Stimulated activated CD8-positive, alpha-beta memory T cell treated with anti-CD3 and anti-CD28 coated beads, Interleukin-15, amount 100 ng/mL, for 48 hours (primary cell): ENCODE results near the gene SLC12A7.
"Not testable (repeated sequence)": the region's sequence is repeated elsewhere in the genome, so short reads cannot be mapped to it uniquely, and the experiment has no call there.

Experiments
- DNase-seq, 2 donors: peaks; one replicate each; pipeline ENCODE4 v3.0.0-alpha.2; 2020; ENCODE audit warnings: low read depth in 2 of 2

Gene SLC12A7

DNA sequence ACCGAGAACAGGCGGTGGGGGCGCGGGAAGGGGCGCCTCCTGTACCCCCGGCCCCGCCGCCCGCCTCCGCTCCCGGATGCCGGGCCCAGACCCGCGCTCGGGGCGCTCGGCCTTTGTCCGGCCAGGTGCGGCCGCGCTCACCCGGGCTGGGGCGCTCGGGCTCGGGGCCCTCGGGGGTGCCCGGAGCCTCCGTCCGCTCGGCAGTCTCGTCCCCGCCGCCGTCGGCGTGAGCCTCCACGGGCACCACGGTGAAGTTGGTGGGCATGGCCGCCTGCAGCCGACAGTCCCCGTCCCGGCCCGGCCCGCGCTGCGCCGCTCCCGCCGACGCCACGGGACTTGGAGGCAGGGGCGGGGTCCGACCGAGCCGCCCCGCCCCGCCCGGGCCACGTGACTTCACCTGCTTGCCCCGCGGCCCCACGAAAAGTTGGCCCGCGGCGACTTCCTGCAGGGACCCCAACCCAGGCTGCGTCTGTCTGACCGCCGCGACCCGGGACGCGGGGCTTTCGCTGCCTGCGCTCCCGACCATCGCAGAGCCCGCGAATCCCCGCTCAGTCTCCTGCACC, at the start of gene SLC12A7:
TSS of gene SLC12A7 (minus strand) at position 337 of the 563 bp plus-strand sequence. CDS start at position 265, 72 bp downstream.
- peak; percentile 43 to 49 for DNase-seq

DNA sequence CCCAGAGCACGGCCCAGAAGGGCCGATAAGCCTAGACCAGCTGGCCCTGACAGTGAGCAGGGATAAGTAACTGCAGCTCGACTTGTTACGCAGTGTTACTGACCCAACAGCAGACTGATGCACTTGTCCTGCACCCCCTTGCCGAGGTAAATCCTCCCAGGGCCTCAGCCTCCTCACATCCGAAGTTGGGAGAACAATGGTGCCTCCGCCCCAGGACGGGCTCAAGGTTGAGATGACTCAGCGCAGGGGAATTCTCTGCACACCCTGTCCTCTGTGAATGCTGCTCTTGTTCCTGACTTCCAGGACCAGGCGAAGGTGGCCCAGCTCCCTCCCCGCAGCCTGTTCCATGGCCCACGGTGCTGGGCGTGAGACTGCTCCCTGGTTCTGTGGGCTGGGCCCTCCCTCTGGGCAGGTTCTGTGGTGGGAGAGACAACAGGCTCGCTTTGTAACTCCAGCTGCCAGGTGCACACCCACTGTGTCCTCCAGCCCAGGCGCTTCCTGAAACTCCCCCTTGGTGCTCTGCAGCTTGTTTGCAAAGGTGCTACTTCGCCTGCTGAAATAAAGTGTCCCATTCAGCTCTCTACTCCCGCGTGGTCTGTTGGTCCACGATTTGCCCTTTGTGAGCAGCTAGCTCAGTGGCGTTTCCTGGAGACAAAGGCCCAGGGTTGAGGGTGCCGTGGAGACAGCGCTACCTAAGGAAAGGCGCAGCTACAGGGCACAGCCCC, 49.4 kb upstream of the SLC12A7 start:
- DNase-seq = no peak

DNA sequence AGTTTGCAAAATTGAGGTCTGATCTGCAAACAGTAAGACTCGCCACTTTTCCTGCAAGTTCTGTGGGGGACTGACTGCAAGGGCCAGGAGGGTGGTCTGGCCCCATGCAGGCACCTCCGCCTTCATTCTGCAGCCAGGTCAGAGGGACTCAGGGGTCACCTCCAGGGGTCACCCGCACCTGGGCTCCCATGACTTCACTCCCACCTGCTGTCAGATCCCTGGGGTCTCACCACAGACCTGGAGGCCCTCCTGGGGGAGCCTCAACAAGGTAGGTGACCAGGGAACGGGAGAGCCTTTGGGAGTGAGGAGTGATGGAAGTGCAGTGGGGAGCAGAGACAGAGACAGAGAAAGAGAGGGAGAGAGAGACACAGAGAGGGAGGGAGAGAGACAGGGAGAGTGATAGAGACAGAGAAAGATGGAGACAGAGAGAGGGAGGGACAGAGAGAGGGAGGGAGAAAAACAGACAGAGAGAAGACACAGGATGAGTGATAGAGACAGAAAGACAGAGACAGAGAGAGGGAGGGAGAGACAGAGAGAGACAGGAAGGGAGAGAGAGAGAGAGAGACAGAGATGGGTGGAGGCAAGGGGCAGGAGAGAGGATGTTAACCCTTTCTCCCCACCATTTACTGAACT, 48.0 kb upstream of the SLC12A7 start:
- DNase-seq = no peak

DNA sequence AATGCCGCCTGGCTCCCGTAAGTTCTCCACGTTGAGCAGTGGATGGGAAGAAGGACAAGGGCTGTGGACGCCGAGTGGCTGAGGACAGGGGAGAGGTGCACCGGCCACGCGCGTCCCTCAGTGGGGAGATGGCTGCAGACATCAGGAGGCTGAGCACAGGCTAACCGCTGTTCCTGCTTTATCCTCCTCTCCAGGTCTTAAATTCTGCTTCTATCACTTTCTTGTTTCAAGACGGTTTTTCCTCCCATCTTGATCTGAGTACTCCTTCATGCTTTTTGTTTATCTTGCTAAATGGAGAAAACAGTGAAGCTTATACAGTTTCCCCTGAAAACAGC, 47.4 kb upstream of the SLC12A7 start:
- no peak for DNase-seq

DNA sequence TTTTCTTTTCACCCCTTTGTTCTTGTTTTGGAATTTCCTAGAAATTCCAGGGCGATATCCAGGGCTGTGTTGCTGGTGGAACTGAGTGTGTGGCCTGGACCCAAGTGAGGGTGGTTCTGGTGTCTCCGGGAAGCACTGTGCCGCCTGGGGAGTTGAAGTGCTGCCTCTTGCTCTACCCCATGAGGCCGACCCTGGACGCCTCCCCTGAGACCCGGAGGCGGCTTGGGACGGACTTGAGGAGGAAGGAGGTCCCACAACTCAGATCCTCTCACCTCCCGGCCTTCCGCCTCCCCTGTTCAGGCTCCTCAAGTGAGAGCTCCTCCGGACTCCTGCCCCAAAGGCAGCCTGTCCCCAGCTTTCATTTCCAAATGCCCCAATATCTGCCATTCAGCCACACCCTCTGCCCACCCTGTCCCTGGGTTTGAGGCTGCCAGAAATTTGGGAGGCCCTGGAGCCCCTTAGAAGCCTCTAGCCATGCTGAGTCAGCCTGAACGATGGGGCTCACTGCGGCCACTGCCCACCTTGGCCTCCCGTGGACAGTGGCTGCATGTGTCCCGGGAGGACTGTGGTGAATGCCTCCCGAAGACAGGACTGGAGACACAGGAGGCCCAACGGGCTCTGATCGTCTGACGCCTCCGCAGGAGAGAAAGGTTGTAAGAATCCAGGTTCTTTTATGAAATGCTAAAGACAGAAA, 46.9 kb upstream of the SLC12A7 start:
- no peak for DNase-seq

DNA sequence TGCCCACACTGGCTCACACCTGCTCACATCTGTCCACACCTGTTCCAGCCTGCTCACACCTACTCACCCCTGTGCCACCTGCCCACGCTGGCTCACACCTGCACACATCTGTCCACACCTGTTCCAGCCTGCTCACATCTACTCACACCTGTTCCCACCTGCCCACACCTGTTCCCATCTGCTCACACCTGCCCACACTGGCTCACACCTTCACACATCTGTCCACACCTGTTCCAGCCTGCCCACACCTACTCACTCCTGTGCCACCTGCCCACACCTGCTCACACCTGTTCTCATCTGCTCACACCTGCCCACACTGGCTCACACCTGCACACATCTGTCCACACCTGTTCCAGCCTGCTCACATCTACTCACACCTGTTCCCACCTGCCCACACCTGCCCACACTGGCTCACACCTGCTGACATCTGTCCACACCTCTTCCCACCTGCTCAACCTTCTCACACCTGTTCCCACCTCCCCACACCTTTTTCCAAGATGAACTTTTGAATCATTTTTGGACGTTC, 45.7 kb upstream of the SLC12A7 start:
- DNase-seq = not testable (repeated sequence)

DNA sequence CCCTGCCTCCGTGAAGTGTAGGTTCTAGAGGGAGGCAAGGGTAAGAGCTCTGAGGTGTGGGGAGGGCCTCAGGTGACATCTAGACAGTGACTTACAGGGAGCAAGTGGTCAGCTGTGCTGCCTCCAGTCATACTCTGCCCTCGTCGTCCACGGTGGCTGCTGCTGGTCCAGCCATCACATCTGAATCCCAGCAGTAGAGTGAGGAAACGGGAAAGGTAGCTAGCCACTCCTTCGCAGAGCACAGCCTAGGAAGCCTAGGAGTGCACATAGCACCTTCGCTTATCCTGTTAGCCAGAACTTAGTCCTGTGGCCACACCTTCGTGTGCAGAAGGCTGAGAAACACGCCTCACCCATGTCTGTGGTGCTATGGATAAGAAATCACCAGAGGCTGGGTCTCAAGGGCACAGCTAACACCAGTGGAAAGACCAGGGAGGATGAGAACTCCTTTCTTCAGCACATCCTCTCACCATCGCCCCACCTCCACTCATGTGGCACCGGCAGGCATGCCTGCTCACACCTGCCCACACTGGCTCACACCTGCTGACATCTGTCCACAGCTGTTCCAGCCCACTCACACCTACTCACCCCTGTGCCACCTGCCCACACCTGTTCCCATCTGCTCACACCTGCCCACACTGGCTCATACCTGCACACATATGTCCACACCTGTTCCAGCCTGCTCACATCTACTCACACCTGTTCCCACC, 45.0 kb upstream of the SLC12A7 start:
- DNase-seq = no peak

DNA sequence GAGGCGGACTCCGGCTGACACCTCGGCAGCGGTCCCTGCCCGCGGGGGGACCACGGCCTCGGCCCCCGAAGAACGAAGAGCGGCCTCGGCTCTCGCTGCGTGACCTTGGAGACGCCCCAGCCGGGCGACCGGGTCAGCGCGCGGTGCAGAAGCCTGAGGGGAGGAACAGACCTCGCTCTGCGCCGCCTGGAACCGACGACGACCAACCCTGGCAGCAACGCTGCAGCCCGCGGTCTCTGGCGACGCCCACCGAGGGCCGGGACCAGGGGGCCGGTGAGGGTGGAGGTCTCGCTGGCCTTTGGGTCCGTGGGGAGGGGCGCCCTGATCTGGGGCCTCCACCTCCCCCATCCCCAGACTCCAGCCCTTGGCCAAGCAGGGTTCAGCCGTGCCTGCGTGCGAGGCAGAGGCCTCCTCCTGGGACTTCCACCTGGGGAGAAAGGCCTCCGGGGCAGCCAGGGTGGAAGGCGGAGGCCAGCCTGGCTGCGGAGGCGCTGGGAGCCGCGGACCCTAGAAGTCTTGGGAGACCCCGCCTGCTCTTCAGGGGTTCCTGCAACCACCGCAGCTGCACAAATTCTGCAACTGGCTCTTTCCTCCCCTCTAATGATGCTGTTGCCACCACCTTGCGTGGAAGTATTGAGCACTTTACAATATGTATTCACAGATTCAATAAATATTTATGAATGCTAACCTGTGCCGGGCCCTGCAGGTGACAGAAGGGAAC, 44.3 kb upstream of the SLC12A7 start:
- DNase-seq = no peak

DNA sequence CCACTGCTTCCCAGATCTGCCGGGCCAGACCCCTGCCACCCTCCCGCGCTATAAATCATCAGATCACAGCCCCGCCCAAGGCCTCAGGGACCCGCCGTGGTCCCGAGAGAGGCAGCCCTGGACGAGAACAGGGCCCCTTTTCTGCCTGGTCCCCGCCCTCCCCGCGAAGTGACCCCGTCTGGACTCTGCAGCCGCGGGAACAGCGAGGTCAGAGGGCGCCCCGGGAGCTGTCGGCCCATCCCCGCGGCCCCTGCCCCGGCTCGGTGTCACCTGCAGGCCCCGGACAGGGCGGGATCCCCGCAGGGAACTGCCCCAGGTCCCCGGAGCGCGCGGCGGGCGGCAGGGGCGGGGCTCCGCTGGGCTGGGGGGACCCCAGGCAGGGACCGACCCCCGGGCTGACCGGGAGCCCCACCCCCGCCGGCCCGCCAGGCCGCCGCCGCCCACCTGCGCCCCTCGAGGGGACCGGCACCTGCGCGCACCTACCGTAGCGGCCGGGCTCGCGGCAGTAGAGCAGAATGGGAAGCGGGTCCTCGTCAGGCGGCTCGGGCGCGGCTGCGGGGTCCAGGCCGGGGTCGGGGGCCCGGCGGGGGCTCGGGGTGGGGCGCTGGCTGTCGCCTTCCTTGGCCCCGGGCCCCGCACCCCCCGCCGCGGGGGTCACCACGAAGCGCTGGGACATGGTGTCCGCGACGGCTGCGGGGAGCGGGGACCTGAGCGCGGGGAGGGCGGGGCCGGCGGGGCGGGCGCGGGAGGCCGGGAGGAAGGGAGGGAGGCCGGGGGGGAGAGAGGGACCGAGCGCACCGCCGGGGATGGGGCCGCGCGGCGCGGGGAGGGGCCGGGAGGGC, 43.5 kb upstream of the SLC12A7 start:
- no peak for DNase-seq

DNA sequence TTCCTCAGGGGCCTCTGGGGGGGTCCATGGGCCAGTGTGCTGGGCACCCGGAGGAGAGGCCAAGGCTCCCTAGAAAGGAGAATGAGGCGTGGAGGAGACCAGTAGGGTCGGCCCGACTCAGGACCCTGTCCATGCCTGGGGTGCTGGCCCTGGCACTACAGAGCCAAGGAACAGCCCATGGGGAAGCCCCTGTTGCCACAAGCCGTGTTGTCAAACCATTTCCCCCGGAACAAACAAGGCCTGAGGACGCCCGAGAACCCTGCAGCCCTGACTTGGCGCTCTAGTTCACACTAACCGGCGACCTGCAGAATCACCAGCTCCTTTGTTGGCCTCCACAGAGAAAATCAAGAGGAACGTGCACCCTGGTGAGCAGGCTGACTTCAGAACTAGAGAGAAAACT, 41.6 kb upstream of the SLC12A7 start:
- no peak for DNase-seq

DNA sequence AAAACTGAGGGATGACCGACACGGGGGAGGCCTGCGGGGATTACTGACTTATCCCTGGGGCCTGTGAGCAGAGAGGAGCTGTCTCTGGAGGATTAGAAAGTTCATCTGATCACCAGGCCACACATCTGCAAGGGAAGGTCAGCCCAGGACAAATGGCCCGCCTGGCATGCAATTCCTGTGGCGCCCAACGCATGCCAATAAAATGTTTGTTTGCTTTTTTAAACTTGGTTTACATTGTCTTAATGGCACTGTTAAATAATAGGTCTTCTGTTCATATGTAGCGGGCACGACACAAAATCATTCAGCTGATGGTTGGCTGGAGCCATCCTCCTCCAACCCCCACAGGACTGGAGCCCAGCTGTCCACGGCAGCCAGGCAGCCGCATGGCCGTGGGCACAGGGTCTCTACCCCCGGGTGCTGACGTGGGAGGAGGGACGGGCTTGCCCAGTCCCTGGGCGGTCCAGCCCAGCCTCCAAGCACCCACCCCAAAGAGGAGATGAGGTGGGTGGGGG, 41.0 kb upstream of the SLC12A7 start:
- DNase-seq = no peak

DNA sequence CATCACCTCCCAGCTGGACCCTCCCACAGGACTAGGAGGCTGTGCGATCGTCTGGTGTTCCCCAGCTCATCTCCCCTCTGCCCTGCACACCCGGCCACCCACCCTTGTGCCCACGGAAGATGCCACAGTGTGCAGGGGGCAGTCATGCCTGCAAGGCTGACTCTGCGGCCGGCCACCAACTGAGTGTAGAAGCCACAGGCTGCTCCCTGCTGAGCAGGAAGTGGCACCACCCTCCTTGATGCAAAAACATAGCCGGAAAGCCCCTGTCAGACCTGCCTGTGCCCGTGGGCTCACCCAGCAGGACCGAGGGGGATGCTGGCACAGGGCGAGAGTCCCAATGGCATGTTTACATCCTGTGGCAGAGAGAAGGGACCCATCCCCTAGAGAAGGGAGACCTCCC, 40.3 kb upstream of the SLC12A7 start:
- DNase-seq = no peak

DNA sequence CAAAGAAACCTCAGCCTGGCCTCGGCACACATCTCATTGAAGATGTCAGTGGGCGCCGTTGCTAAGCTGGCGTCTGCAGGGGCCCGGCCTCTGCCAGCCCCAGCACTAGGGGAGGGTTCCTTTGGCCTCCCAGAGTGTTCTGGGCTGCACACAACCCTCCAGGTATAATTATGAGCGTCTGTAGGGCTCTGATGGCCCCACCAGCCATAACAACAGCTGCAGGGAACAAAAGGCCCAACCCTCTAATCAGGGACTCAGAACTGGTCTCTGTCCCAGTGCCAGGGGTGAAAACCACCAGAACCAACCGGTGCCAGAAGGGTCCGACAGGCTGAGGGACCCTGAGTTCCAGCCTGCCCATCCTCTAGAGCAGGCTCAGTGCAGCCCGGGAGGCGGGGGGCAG, 39.5 kb upstream of the SLC12A7 start:
- DNase-seq = no peak

DNA sequence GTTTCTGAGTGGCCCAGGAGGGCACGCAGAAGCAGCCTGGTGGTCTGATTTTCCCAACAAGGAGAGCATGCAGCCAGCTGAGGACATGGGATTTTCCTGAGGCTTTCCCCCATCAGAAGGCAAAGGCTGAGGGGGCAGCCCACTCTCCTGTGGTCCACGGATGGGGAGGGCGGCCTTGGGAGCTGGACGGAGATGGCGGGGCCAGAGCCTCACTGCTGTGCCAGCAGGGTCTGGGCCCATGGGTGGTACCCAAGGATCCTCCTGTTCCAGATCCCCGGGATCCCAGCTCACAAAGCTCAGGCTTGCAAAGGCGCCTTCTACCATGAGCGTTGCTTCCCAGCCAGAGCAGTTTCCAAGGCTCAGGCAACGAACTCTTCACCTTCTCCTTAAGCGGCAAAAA, 39.0 kb upstream of the SLC12A7 start:
- DNase-seq = no peak

DNA sequence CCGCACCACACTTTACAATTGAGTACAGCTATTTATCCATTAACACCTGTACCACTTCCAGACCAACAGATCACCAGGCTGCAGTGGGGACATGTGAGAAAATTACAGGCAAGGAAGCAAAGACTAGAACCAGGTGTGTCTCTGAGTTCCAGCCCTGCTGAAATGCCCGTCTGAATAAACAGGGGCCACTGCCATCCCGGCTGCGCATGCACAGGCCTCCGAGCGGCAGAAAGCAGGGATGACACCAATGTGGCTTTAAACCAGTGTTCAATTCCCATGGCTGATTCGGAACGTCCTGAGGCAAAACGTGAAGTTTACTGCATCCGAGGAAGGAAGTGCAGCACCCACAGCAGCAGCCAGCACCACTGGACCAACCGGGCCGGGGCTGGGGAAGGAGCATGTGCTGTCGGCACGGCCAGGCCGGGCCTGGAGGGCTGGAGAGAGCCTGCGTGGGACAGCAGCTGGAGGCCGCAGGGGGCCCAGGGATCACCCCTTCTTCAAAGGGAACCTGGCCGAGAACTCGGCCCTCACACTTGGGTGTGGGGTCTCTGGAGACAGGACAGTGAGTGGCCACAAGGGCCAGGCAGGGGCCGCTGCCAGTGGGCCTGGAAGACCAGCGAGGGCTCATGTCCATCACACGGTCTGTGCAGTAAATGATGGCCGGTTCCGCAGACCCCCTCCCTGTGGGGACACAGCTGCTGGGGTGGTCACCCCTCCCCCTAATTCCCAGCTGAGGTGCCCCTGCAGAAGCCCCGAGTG, 33.0 kb upstream of the SLC12A7 start:
- no peak for DNase-seq

DNA sequence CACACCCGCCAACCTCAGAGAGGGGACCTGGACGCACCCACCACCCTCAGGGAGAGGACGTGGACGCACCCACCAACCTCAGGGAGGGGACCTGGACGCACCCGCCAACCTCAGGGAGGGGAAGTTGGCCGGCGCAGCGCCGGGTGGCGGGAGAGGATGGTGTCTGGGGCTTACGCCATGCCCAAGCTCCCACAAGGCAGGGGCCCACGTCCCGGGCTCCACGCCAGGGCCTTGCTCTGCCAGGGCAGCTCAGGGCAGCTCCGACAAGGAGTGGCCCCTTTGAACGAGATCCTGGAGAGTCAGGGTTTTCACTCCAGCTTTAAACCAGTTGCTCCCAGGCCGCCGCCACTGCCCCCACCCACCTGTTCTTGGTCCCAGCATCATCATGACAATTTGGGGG, 32.2 kb upstream of the SLC12A7 start:
- DNase-seq = no peak

DNA sequence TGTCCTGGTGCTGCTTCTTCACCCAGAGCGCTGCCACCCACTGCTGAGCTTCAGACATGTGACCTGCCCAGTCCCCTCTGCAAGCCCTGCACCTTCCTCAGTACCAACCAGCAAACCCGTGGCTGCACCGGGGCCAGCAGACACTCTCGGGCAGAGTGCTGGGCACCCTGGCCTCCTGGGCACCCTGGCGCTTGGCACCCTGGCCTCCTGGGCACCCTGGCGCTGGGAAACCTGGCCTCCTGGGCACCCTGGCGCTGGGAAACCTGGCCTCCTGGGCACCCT, 31.7 kb upstream of the SLC12A7 start:
- DNase-seq = no peak

DNA sequence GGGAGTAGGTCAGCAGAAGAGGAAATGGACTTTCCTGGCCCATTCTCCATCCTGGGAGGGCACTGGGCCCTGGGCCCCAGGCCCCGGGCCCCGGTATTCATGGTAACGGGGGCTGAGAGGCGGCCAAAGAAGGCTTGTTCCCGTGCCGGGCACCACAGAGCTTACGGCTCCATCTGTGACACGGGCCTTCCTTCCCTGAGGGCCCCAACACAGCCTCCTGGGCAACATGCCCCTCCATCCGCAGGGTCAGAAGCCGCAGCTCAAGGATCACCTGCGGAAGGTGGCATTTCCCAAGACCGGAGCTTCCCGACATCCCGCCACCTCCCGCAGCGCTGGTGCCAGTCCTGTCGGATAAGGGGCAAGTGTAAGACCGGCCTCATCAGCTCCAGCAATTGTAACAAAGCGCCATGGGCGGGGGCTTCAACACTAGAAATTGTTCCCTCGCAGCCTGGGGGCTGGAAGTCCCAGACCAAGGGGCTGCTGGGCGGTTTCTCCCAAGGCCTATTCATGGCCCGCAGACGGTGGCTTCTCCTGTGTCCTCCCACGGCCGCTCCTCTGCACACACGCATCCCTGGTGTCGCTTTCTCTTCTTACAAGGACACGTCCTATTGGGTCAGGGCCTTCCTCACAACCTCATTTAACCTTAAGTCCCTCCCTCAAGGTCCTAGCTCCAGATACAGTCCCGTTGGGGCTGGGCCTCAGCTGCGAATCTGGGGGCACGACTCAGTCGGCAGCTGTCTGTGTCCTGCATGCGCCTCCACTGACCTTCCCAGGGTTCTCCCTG, 31.2 kb upstream of the SLC12A7 start:
- no peak for DNase-seq

DNA sequence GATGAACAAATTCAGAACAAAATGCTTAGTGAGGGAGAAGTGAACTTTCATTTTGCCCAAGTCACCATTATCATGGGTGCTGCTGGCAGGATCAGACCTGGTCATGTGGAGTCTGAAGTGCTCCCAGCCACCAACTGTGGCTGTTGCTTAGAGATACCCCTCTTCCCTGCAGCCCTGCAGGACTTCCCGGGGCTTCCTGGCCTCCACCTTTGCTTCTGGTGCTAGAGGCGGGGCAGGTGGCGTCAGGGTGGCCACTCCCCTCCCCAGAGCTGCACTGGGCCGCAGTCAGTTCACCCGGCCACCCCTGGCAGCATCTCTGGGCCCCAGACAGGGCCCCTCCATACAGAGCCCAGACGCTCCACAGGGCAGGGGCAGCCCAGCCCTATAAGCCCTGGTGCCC, 30.0 kb upstream of the SLC12A7 start:
- no peak for DNase-seq
